GM23338 (cell line): Measurements from ENCODE around the gene TLE1.

Experiments
- CREB1 ChIP-seq: fragments of 250-450 bp; sonication (Bioruptor Pico); IDR thresholded peaks from 2 replicates; pipeline ENCODE4 v1.5.0; 2020; ENCODE audit warnings: low read depth, mild to moderate bottlenecking, moderate library complexity
- EZH2phosphoT487 ChIP-seq: fragments of 200-600 bp; sonication (generic); IDR thresholded peaks from one replicate; pipeline ENCODE4 v1.8.1; 2018; ENCODE audit warnings: antibody characterized with exemption; ENCODE audit not compliant: unreplicated experiment
- JUNB ChIP-seq: IDR thresholded peaks from one replicate; pipeline ENCODE4 v1.6.1; 2016; ENCODE audit warnings: antibody characterized with exemption; ENCODE audit not compliant: unreplicated experiment
- POLR2AphosphoS5 ChIP-seq: IDR thresholded peaks from 2 replicates; pipeline ENCODE4 v1.6.1; 2016; ENCODE audit warnings: antibody characterized with exemption, low read depth
- TF ChIP-seq, protein P1 (sequence below), 2 experiments: fragments of 200-600 bp in 1 of 2; sonication (generic) in 1 of 2; conservative IDR thresholded peaks; 2 replicates each; pipeline versions ENCODE4 v1.5.1 to v1.6.1; 2016 to 2017; ENCODE audit warnings: antibody characterized with exemption in 2 of 2, low read depth in 2 of 2, mild to moderate bottlenecking in 2 of 2, moderate library complexity in 1 of 2

DNA sequence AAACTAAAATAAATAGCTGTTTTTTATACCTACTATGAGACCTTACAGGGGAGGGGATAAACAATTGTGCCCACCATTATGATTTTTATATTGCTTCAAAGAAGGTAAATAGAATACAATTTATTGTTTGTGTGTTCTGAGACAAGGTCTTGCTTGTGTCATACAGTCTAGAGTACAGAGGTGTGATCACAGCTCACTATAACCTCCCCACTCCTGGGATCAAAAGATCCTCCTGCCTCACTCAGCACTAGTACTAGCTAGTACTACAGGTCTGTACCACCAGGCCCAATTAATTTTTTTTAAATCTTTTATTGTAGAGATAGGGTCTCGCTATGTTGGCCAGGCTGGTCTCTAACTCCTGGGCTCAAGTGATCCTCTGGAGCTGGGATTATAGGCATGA is 11.3 kb downstream of the TLE1 start:
- TF ChIP-seq JUNB (no peak), CREB1 (CRISPR knock-in tag) (no peak), EZH2phosphoT487 (no peak), POLR2AphosphoS5 (no peak)
- TF ChIP-seq, protein P1, sequence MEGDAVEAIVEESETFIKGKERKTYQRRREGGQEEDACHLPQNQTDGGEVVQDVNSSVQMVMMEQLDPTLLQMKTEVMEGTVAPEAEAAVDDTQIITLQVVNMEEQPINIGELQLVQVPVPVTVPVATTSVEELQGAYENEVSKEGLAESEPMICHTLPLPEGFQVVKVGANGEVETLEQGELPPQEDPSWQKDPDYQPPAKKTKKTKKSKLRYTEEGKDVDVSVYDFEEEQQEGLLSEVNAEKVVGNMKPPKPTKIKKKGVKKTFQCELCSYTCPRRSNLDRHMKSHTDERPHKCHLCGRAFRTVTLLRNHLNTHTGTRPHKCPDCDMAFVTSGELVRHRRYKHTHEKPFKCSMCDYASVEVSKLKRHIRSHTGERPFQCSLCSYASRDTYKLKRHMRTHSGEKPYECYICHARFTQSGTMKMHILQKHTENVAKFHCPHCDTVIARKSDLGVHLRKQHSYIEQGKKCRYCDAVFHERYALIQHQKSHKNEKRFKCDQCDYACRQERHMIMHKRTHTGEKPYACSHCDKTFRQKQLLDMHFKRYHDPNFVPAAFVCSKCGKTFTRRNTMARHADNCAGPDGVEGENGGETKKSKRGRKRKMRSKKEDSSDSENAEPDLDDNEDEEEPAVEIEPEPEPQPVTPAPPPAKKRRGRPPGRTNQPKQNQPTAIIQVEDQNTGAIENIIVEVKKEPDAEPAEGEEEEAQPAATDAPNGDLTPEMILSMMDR (conservative IDR thresholded peaks at IDR 0.05; ENCODE audit: low read depth in 2 of 2), result no peak
